GM12891 (cell line): ENCODE data around the gene STARD13.

ENCODE experiments used
- POLR2A ChIP-seq: IDR thresholded peaks from 2 replicates; pipeline ENCODE4 v1.6.1; 2011; ENCODE audit warnings: low read depth, low read length, control low read depth
- POLR2AphosphoS5 ChIP-seq: IDR thresholded peaks from 2 replicates; pipeline ENCODE4 v1.6.1; 2011; ENCODE audit warnings: low read depth, low read length, control low read depth
- POU2F2 ChIP-seq: IDR thresholded peaks from 2 replicates; pipeline ENCODE4 v1.6.1; 2011; ENCODE audit warnings: low read depth, mild to moderate bottlenecking, control low read depth, low read length, moderate library complexity
- TAF1 ChIP-seq: IDR thresholded peaks from 2 replicates; pipeline ENCODE4 v1.6.1; 2011; ENCODE audit warnings: low read depth, low read length, control low read depth

DNA sequence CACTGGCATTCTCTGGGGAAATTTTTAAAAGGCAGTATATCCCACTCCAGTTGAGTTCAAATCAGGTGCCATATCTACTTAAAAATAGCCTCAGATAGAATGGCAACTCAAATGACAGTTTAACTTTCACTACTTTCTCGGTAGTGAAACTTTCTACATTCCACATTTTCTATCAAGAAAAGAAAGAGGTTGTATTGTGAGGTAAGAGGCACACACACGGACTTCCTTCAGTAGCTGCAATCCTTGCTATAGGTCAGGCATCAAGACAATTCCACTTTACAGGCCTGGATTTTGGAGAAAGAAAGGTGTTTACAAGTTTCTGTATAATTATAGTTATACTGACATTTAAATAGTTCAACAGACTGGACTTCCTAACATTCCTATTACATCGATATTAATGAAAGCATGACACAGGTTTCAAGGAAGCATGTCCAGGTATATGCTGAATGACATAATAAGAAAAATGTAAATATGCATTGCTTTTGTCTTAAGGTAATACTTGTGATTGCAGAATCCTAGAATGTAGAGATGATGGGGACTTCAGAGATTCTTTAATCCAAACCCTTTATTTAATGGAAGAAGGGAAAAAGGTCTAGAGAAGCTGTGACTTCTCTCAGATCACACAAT is 5.2 kb downstream of the STARD13 start:
- no peak for TF ChIP-seq POLR2A
- TF ChIP-seq POU2F2, result no peak
- TF ChIP-seq TAF1, result no peak
- TF ChIP-seq POLR2AphosphoS5, result no peak
